H9 (cell line): ENCODE results near the gene PROKR1. TPM values are rescaled to one million over a fixed set of nuclear protein-coding genes. Genes with fewer than 3 reads are reported as not detected.
"Not testable (repeated sequence)": the region's sequence is repeated elsewhere in the genome, so short reads cannot be mapped to it uniquely, and the experiment has no call there.

Experiments
- DNase-seq: peaks from one replicate; pipeline ENCODE4 v3.0.0-alpha.2; 2017
- H2AFZ ChIP-seq: one replicate; pipeline ENCODE4 v1.6.1; 2013; ENCODE audit warnings: mild to moderate bottlenecking, low read length, control low read depth, moderate library complexity
- H2AK5ac ChIP-seq: 2 replicates; pipeline ENCODE4 v1.6.1; 2013; ENCODE audit warnings: low read length, control low read depth, mixed read lengths; ENCODE audit not compliant: insufficient read length
- H2BK120ac ChIP-seq: one replicate; pipeline ENCODE4 v1.6.1; 2013; ENCODE audit warnings: low read depth, mild to moderate bottlenecking, low read length, control low read depth, inconsistent platforms; ENCODE audit not compliant: poor library complexity, severe bottlenecking
- H2BK12ac ChIP-seq: 2 replicates; pipeline ENCODE4 v1.6.1; 2013; ENCODE audit warnings: low read length, control low read depth, mixed read lengths, low read depth; ENCODE audit not compliant: insufficient read length
- H2BK15ac ChIP-seq: 2 replicates; pipeline ENCODE4 v1.6.1; 2013; ENCODE audit warnings: low read depth, low read length, control low read depth
- H2BK20ac ChIP-seq: one replicate; pipeline ENCODE4 v1.6.1; 2013; ENCODE audit warnings: low read depth, mild to moderate bottlenecking, low read length, control low read depth, inconsistent platforms; ENCODE audit not compliant: poor library complexity, severe bottlenecking
- H2BK5ac ChIP-seq: 2 replicates; pipeline ENCODE4 v1.6.1; 2013; ENCODE audit warnings: low read length, control low read depth, mixed read lengths; ENCODE audit not compliant: insufficient read length
- H3K14ac ChIP-seq: 2 replicates; pipeline ENCODE4 v1.6.1; 2013; ENCODE audit warnings: low read length, control low read depth; ENCODE audit not compliant: insufficient read depth
- H3K18ac ChIP-seq: 2 replicates; pipeline ENCODE4 v1.6.1; 2013; ENCODE audit warnings: low read depth, mild to moderate bottlenecking, mixed read lengths, low read length, control low read depth; ENCODE audit not compliant: insufficient read length
- H3K23ac ChIP-seq: 2 replicates; pipeline ENCODE4 v1.6.1; 2013; ENCODE audit warnings: low read length, control low read depth, mixed read lengths, low read depth; ENCODE audit not compliant: insufficient read length
- H3K23me2 ChIP-seq: 2 replicates; pipeline ENCODE4 v1.6.1; 2013; ENCODE audit warnings: low read depth, mild to moderate bottlenecking, mixed read lengths, low read length, control low read depth; ENCODE audit not compliant: insufficient read length, poor library complexity, severe bottlenecking
- H3K27ac ChIP-seq: 2 replicates; pipeline ENCODE4 v1.5.1; 2013; ENCODE audit warnings: low read length, control low read depth, mixed read lengths, low read depth; ENCODE audit not compliant: insufficient read length
- H3K27me3 ChIP-seq: 2 replicates; pipeline ENCODE4 v1.6.1; 2013; ENCODE audit warnings: low read length, control low read depth, inconsistent platforms; ENCODE audit not compliant: insufficient read depth
- H3K4ac ChIP-seq: 2 replicates; pipeline ENCODE4 v1.6.1; 2013; ENCODE audit warnings: low read depth, mild to moderate bottlenecking, control low read depth, inconsistent platforms, low read length, moderate library complexity
- H3K4me1 ChIP-seq: 2 replicates; pipeline ENCODE4 v1.6.1; 2013; ENCODE audit warnings: low read length, control low read depth, inconsistent platforms; ENCODE audit not compliant: insufficient read depth
- H3K4me2 ChIP-seq: 2 replicates; pipeline ENCODE4 v1.6.1; 2013; ENCODE audit warnings: low read length, control low read depth, mixed read lengths; ENCODE audit not compliant: insufficient read length, insufficient read depth
- H3K56ac ChIP-seq: 2 replicates; pipeline ENCODE4 v1.6.1; 2013; ENCODE audit warnings: low read depth, mild to moderate bottlenecking, mixed read lengths, low read length, control low read depth; ENCODE audit not compliant: insufficient read length
- H3K79me1 ChIP-seq: 2 replicates; pipeline ENCODE4 v1.6.1; 2013; ENCODE audit warnings: low read depth, mild to moderate bottlenecking, moderate library complexity, low read length, control low read depth, inconsistent platforms; ENCODE audit not compliant: insufficient read depth, poor library complexity, severe bottlenecking
- H3K79me2 ChIP-seq: 2 replicates; pipeline ENCODE4 v1.6.1; 2013; ENCODE audit warnings: low read length, control low read depth, inconsistent platforms; ENCODE audit not compliant: insufficient read depth
- H3K9ac ChIP-seq: 2 replicates; pipeline ENCODE4 v1.6.1; 2013; ENCODE audit warnings: low read length, control low read depth, mixed read lengths; ENCODE audit not compliant: insufficient read length; ENCODE audit errors: extremely low read depth
- H3K9me3 ChIP-seq: one replicate; pipeline ENCODE4 v1.6.1; 2013; ENCODE audit warnings: low read depth, low read length, inconsistent platforms; ENCODE audit not compliant: control insufficient read depth
- H3T11ph ChIP-seq: one replicate; pipeline ENCODE4 v1.6.1; 2013; ENCODE audit warnings: mild to moderate bottlenecking, low read length, control low read depth, inconsistent platforms
- H4K20me1 ChIP-seq: one replicate; pipeline ENCODE4 v1.6.1; 2013; ENCODE audit not compliant: control insufficient read depth, insufficient read length, insufficient read depth
- H4K5ac ChIP-seq: 2 replicates; pipeline ENCODE4 v1.6.1; 2013; ENCODE audit warnings: low read depth, mild to moderate bottlenecking, mixed read lengths, low read length, control low read depth; ENCODE audit not compliant: insufficient read length
- H4K8ac ChIP-seq: replicated peaks from 2 replicates; pipeline ENCODE4 v1.6.1; 2013; ENCODE audit warnings: low read length, control low read depth, mixed read lengths, low read depth; ENCODE audit not compliant: insufficient read length
- H4K91ac ChIP-seq: 2 replicates; pipeline ENCODE4 v1.6.1; 2013; ENCODE audit warnings: low read depth, mild to moderate bottlenecking, moderate library complexity, mixed read lengths, low read length, control low read depth; ENCODE audit not compliant: insufficient read length
- H3K27ac Mint-ChIP-seq, 3 experiments: 2 replicates in 2 of 3; 3 replicates in 1 of 3; pipeline ENCODE4 v1.8.0; 2020 to 2021; ENCODE audit warnings: mixed read lengths in 3 of 3, mild to moderate bottlenecking in 1 of 3, moderate library complexity in 1 of 3
- H3K27me3 Mint-ChIP-seq: 2 replicates; pipeline ENCODE4 v1.8.0; 2021; ENCODE audit warnings: low read depth, mild to moderate bottlenecking, moderate library complexity, mixed read lengths
- H3K36me3 Mint-ChIP-seq, 3 experiments: 2 replicates in 2 of 3; 3 replicates in 1 of 3; pipeline ENCODE4 v1.8.0; 2020 to 2021; ENCODE audit warnings: low read depth in 3 of 3, mixed read lengths in 3 of 3; ENCODE audit not compliant: insufficient read depth in 1 of 3
- H3K4me1 Mint-ChIP-seq, 2 experiments: 2 replicates each; pipeline ENCODE4 v1.8.0; 2020; ENCODE audit warnings: mixed read lengths in 2 of 2
- H3K4me3 Mint-ChIP-seq, 2 experiments: 2 replicates in 1 of 2; 3 replicates in 1 of 2; pipeline ENCODE4 v1.8.0; 2020 to 2021; ENCODE audit warnings: mild to moderate bottlenecking in 2 of 2, mixed read lengths in 2 of 2, moderate library complexity in 1 of 2
- H3K9me3 Mint-ChIP-seq, 2 experiments: 2 replicates in 1 of 2; 3 replicates in 1 of 2; pipeline ENCODE4 v1.8.0; 2020; ENCODE audit warnings: mild to moderate bottlenecking in 2 of 2, mixed read lengths in 2 of 2, moderate library complexity in 1 of 2
- WGBS: extraction: QIAGEN DNeasy Blood & Tissue Kit; methylation state at CpG from one replicate; pipeline ENCODE4 v1.1.7; 2013; ENCODE audit warnings: missing lambda C conversion rate, low lambda C conversion rate, mixed read lengths; ENCODE audit not compliant: insufficient read length; ENCODE audit errors: extremely low coverage; 5-methylcytosine and 5-hydroxymethylcytosine counted together
- total RNA-seq: library from RNA; stranded (reverse); gene quantifications from 2 replicates; pipeline ENCODE4 v1.2.1, GENCODE V29; 2021

Gene PROKR1
- total RNA-seq, 1 experiment from 2014 or later: 1.5 TPM

- H3K27ac ChIP-seq, H4K5ac ChIP-seq, H3K4me2 ChIP-seq, H3K27me3 Mint-ChIP-seq, H3K79me1 ChIP-seq, H2AFZ ChIP-seq, H3K79me2 ChIP-seq, H2BK120ac ChIP-seq, H3K23me2 ChIP-seq, H3K14ac ChIP-seq, H3K23ac ChIP-seq, H4K20me1 ChIP-seq, H4K91ac ChIP-seq, H3K4ac ChIP-seq, H2BK5ac ChIP-seq, H3K27me3 ChIP-seq, H2BK15ac ChIP-seq, H2AK5ac ChIP-seq, H2BK12ac ChIP-seq, H3K4me1 ChIP-seq, H2BK20ac ChIP-seq, H3K56ac ChIP-seq, H3T11ph ChIP-seq, H4K8ac ChIP-seq, H3K9me3 ChIP-seq: not testable (repeated sequence)
- H3K9me3 Mint-ChIP-seq: peaks cover 29 to 31% of the 10 kb centered on the region in 2 experiments
- Histone ChIP-seq H3K9ac (peak overlapping the region; percentile 47), H3K18ac (peak overlapping the region; percentile 88)
- H3K4me1 Mint-ChIP-seq: peaks cover 5 to 10% of the 10 kb centered on the region in 2 experiments; a peak in 3 of 4 replicates
- peak; percentile 65 for DNase-seq
- WGBS: no CpG with 5 or more reads among the region's 25 CpGs
- peak overlapping the region; percentile 69 for H3K4me3 Mint-ChIP-seq
- peaks cover 17 to 38% (median 28%) of the 10 kb centered on the region in 3 experiments for H3K36me3 Mint-ChIP-seq
- H3K27ac Mint-ChIP-seq: peak overlapping the region; percentile 59 to 96 (median 86); a peak in 4 of 7 replicates
Measured at GRCh38 chr2:68679166-68679916, 36.0 kb downstream of the PROKR1 start.

- H4K91ac ChIP-seq, H3K4ac ChIP-seq, DNase-seq, H3K14ac ChIP-seq, H3K79me1 ChIP-seq, H2BK12ac ChIP-seq, H2BK120ac ChIP-seq, H3K27me3 ChIP-seq, H3K23me2 ChIP-seq, H2BK20ac ChIP-seq, H3T11ph ChIP-seq, H3K27me3 Mint-ChIP-seq, H3K79me2 ChIP-seq, H2AFZ ChIP-seq, H3K4me2 ChIP-seq, H3K9me3 ChIP-seq, H3K27ac ChIP-seq, H3K23ac ChIP-seq, H3K18ac ChIP-seq, H3K56ac ChIP-seq, H4K5ac ChIP-seq, H4K8ac ChIP-seq, H4K20me1 ChIP-seq, H3K9ac ChIP-seq, H2BK5ac ChIP-seq, H3K4me1 ChIP-seq, H2BK15ac ChIP-seq, H2AK5ac ChIP-seq: not testable (repeated sequence)
- no CpG with 5 or more reads among the region's 9 CpGs for WGBS
- peaks cover 5 to 10% of the 10 kb centered on the region in 2 experiments; a peak in 3 of 4 replicates for H3K4me1 Mint-ChIP-seq
- peak overlapping the region; percentile 69 for H3K4me3 Mint-ChIP-seq
- peaks cover 25 to 26% of the 10 kb centered on the region in 2 experiments for H3K9me3 Mint-ChIP-seq
- H3K27ac Mint-ChIP-seq: peak overlapping the region; percentile 35 to 96 (median 86); a peak in 4 of 7 replicates
- H3K36me3 Mint-ChIP-seq: peaks cover 17 to 33% (median 24%) of the 10 kb centered on the region in 3 experiments
Measured at GRCh38 chr2:68679917-68680267, 36.5 kb downstream of the PROKR1 start.
